ENCODE measurements around the gene BCL2L13.
"Not testable (repeated sequence)": the region's sequence is repeated elsewhere in the genome, so short reads cannot be mapped to it uniquely, and the experiment has no call there.

BCL2L13 gene

GRCh38 chr22:17636850-17637249, 1.7 kb upstream of the BCL2L13 start:
- not testable (repeated sequence) for DNase-seq

- DNase-seq: no peak
Measured at GRCh38 chr22:17637490-17638181, 921 bp upstream of the BCL2L13 start.

- no peak for DNase-seq
Measured at GRCh38 chr22:17638182-17638431, 450 bp upstream of the BCL2L13 start.

DNA sequence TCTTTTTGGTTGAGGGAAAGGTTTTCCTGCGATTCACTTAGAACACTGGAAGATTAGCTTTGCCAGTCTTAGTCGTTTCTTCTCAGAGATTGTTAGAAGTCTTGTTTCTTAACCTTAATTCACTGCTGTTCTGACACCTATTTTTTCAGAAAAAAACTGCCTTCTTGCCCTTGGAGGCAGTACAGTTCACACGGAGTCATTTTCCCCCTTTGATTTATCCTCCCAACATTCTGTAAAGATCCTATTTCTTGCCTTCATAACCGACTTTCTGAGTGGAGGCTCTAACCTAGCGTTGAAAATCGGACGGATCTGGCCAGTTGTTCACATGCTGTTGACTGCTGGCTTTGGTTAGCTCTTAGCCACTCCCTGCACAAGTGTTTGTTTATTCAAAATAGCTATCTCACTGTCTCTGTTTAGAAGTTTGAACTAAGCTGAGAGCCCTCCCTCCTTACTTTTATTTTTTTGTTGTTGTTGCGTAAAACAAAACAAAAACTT, 737 bp downstream of the BCL2L13 start:
- peak; percentile 40 for DNase-seq

GRCh38 chr22:17641269-17641668, 2.7 kb downstream of the BCL2L13 start:
- DNase-seq: no peak

DNA sequence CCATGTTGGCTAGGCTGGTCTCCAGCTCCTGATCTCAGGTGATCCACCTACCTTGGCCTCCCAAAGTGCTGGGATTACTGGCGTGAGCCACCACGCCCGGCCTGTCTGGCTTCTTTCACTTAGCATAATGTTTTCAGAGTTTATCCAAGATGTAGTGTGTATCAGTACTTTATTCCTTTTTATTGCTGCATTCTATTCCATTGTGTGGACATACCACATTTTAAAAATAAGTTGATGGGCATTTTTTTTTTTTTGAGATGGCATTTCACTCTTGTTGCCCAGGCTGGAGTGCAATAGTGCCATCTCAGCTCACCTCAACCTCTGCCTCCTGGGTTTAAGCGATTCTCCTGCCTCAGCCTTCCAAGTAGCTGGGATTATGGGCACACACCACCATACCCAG, 3.8 kb downstream of the BCL2L13 start:
- DNase-seq: not testable (repeated sequence)

DNA sequence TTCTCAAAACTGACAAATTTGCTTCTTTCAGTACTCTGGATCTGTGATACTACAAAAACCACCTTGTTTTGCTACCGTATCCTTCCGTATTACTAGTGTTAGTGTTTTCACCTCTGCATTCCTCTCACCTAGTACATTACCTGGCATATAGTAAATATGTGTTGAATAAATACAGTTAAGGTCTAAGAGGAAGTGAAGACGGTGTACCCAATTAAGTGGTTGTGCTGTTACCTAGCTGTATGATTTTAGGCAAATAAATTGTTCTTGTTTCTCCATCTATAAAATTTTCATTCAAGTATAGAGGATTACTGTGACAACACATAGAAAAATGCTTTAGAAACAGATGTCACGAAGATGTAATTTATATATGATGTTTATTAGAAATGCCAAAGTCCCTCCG, 8.9 kb downstream of the BCL2L13 start:
- DNase-seq: no peak

- DNase-seq: no peak
Measured at GRCh38 chr22:17647991-17648390, 9.4 kb downstream of the BCL2L13 start.

DNA sequence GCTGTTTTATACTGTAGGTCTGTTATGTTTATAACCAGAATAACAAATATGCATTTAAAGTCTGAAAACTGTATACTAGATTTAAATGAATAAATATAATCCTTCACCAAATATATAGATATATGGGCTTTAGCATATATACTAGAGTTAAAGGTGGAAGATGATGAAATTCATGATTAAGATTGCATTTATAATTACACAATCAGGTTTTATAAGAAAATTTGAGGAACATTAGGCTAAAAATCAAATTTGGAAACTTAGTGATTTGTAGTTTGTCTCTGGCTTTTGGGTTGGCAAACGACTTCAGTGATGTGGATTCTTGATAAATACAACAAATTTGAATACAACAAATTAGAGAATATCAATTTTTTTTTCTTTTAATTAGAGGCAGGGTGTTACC, 10.0 kb downstream of the BCL2L13 start:
- no peak for DNase-seq

DNA sequence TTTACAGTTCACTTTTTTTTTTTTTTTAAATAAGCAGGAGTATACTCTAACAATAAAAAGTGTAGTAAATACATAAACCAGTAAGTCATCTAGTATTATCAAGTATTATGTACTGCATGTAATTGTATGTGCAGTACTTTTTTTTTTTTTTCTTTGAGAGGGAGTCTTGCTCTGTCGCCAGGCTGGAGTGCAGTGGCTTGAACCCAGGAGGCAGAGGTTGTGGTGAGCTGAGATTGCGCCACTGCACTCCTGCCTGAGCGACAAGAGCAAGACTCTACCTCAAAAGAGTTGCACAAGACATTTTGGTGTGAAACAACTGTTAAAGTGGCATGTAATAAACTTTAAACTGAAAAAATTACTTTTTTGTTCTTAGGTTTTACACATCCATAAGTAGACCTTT, 16.7 kb downstream of the BCL2L13 start:
- DNase-seq: no peak

GRCh38 chr22:17656870-17657395, 18.4 kb downstream of the BCL2L13 start:
- DNase-seq: no peak

DNA sequence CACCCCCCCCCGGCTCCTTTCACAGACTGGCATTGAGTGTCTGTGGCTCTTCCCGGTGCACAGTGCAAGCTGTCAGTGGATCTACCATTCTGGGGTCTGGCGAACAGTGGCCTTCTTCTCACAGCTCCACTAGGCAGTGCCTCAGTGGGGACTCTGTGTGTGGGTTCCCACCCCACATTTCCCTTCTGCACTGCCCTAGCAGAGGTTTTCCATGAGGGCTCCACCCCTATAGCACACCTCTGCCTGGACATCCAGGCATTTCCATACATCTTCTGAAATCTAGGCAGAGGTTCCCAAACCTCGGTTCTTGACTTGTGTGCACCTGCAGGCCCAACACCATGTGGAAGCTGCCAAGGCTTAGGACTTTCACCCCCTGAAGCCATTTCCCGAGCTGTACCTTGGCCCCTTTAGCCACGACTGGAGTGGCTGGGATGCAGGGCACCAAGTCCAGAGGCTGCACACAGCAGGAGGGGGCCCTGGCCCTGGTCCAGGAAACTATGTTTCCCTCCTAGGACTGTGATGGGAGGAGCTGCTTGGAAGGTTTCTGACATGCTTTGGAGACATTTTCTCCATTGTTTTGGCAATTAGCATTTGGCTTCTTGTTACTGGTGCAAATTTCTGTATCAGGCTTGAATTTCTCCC, 26.0 kb downstream of the BCL2L13 start:
- no peak for DNase-seq

DNA sequence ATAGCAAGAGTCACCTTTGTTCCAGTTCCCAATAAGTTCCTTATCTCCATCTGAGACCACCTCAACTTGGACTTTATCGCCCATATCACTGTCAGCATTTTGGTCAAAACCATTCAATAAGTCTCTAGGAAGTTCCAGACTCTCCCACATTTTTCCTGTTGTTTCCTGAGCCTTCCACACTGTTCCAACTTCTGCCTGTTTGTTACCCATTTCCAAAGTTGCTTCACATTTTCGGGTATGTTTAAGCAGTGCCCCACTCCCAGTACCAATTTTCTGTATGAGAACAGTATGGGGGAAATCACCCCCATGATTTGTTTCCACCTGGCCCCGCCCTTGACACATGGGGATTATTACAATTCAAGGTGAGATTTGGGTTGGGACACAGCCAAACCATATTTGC, 26.7 kb downstream of the BCL2L13 start:
- DNase-seq: no peak

- no peak for DNase-seq
Measured at GRCh38 chr22:17665854-17666253, 27.3 kb downstream of the BCL2L13 start.

DNA sequence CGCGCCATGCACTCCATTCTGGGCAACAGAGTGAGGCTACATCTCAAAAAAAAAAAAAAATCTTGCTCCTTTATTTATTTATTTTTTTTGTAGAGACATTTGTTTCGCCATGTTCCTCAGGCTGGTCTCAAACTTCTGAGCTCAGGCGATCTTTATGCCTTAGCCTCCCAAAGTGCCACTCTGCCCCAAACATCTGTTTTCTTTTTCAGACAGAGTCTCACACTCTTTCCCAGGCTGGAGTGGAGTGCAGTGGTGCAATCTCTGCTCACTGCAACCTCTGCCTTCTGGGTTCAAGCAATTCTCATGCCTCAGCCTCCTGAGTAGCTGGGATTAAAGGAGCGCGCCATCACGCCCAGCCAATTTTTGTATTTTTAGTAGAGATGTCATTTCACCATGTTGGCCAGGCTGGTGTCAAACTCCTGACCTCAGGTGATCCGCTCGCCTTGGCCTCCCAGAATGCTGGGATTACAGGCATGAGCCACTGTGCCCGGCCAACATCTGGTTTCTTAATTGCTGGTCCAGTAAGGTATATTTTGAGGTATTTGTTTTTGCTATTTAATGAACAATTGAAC, 33.0 kb downstream of the BCL2L13 start:
- DNase-seq: not testable (repeated sequence)

DNA sequence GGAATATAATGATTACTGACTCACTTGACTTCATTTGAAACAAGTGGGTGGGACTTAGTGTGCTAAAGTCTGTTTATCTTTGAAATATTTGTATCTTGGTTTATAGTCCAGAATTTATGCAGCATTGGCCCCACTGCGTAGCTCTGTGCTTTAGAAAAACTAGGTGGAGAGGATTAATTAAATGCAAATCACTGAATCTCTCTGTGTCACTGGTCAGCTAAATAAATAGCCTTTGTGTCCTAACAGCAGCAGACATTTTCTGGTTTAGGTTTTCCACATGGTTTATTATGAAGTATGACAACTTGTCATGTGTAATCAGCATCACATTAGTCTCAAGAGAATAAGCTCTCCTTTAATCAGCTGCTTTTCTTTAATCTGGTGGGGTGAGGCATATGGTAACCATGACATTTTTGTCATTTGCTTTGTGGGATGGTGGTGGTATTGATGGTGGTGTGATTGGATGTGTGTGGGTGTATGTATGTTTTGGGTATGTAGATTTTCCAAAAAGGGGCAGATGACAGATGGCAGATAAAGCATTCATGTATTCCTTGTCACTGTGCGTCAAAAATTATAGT, 33.9 kb downstream of the BCL2L13 start:
- DNase-seq: peak; percentile 12

GRCh38 chr22:17674152-17674551, 35.6 kb downstream of the BCL2L13 start:
- no peak for DNase-seq

- no peak for DNase-seq
Measured at GRCh38 chr22:17675584-17675983, 37.0 kb downstream of the BCL2L13 start.

GRCh38 chr22:17678817-17679385, 40.3 kb downstream of the BCL2L13 start:
- peak; percentile 48 for DNase-seq

DNA sequence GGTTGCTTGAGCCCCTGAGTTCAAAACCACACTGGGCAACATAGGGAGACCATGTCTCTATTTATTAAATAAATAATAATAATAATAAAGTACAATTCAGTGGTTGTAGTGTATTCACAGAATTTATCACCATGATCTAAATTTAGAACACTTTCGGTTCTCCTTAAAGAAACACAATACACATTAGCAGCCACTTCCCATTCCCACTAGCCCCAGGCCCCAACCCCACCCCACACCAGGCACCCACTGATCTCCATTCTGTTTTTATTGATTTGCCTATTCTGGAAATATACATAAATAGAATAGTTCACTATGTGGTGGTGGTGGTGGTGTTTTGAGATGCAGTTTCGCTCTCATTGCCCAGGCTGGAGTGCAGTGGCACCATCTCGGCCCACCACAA, 45.7 kb downstream of the BCL2L13 start:
- no peak for DNase-seq

DNA sequence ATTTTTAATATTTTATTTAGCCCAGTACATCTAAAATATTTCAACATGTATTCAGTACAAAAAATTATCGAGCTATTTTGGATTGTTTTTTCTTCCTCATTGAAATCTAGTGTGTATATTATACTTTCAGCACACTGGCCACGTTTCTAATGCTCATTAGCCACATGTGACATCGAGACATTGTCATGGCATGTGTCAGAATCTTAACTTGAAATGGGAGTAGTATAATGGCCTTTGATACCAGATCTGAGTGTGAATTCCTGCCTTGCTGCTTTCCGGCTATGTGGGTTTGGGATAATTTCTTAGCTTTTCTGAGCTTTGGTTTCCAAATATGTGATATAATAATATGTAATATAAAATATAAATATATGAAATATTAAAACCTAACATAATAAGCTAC, 54.3 kb downstream of the BCL2L13 start:
- DNase-seq: peak; percentile 10

DNA sequence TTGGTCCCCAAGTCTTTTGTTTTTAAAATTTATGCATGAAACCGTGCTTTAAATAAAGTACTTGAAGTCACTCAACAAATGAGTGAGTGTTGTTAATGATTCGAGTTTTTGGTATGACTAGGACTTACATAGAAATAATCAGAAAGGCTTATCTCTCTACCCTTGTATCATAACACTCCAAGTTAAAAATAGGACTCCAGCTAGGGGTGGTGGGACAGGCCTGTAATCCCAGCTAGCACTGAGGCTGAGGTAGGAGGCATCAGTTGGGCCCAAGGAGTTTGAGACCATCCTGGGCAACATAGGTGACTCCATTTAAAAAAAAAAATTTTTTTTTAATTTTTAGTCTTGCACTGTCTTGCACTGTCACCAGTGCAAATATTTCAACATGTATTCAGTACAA, 55.6 kb downstream of the BCL2L13 start:
- DNase-seq: no peak

DNA sequence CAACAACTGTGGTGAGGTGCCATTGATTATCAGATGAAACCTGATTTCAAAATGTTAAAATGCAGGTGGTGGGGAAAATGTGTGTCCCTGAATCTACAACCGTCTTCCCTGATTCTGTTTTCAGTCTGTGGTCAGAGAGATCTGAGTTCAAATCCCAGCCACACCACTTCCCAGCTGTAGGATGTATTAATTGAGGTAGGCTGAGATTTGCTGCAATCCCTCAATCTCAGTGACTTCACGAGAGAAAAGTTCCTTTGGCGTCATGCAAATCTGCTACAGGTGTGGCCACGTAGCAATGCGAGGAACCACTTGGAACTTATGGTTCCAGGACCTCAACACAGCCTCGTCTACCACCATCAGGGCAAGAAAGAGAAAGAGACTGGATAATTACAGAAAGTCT, 56.2 kb downstream of the BCL2L13 start:
- no peak for DNase-seq

DNA sequence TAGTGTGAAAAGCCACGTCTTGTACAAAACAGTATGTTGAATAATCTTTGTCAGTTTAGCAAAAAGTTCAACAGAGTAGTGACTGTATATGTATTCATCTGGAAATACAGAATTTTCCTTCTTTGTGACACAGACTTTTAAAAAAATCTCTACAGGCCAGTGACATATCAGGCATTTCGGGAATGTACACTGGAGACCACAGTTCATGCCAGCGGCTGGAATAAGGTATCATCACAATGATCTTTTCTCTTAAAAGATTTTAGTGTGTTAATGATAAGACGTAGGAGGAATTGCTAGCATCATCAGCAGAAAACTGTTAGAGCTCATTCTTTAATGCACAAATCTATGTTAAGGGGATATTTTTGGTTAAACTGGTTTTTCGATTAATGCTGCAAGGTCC, 57.4 kb downstream of the BCL2L13 start:
- DNase-seq: peak; percentile 9

Measured in fibroblast of skin of right biceps (primary cell).